GM23338 (cell line): Measurements from ENCODE around the gene SLCO3A1. TPM values are rescaled to one million over a fixed set of nuclear protein-coding genes. Genes with fewer than 3 reads are reported as not detected.

Source experiments
- ATAC-seq: fragments of 200-7000 bp; cut with Tn5 transposase; 3 replicates; pipeline ENCODE4 v1.9.1; 2020
- DNase-seq: peaks from one replicate; pipeline ENCODE4 v3.0.0-alpha.2; 2015; ENCODE audit warnings: low spot score
- H2AFZ ChIP-seq: fragments of 200-600 bp; sonication (generic); 2 replicates; pipeline ENCODE4 v1.8.0; 2016; ENCODE audit warnings: antibody characterized with exemption, mild to moderate bottlenecking, moderate library complexity
- H3F3A ChIP-seq: fragments of 200-600 bp; sonication (generic); replicated peaks from 2 replicates; pipeline ENCODE4 v1.8.0; 2017; ENCODE audit warnings: antibody characterized with exemption, mixed run types, low read depth
- H3K27ac ChIP-seq: fragments of 200-600 bp; sonication (generic); 2 replicates; pipeline ENCODE4 v1.6.1; 2016; ENCODE audit warnings: low read depth
- H3K27me3 ChIP-seq: fragments of 200-600 bp; sonication (generic); 2 replicates; pipeline ENCODE4 v1.8.0; 2016; ENCODE audit warnings: mild to moderate bottlenecking, mixed run types, moderate library complexity; ENCODE audit not compliant: insufficient read depth
- H3K36me3 ChIP-seq: fragments of 200-600 bp; sonication (generic); 2 replicates; pipeline ENCODE4 v1.8.0; 2016; ENCODE audit warnings: mild to moderate bottlenecking; ENCODE audit not compliant: insufficient read depth
- H3K4me1 ChIP-seq: fragments of 200-600 bp; sonication (generic); 2 replicates; pipeline ENCODE4 v1.8.0; 2016; ENCODE audit warnings: mild to moderate bottlenecking, moderate library complexity; ENCODE audit not compliant: insufficient read depth
- H3K4me2 ChIP-seq: fragments of 200-600 bp; sonication (generic); 2 replicates; pipeline ENCODE4 v1.7.1; 2017; ENCODE audit warnings: mixed run types
- H3K4me3 ChIP-seq: fragments of 200-600 bp; sonication (generic); 2 replicates; pipeline ENCODE4 v1.6.1; 2016; ENCODE audit warnings: mixed run types
- H3K79me2 ChIP-seq: fragments of 200-600 bp; sonication (generic); replicated peaks from 2 replicates; pipeline ENCODE4 v1.8.0; 2017; ENCODE audit warnings: mild to moderate bottlenecking; ENCODE audit not compliant: insufficient read depth
- H3K9me2 ChIP-seq: fragments of 200-600 bp; sonication (generic); 2 replicates; pipeline ENCODE4 v1.8.0; 2017; ENCODE audit not compliant: insufficient read depth
- H4K20me1 ChIP-seq: fragments of 200-600 bp; sonication (generic); replicated peaks from 2 replicates; pipeline ENCODE4 v1.8.0; 2017; ENCODE audit warnings: mild to moderate bottlenecking; ENCODE audit not compliant: insufficient read depth
- H3K27ac Mint-ChIP-seq: 2 replicates; pipeline ENCODE4 v1.8.0; 2020; ENCODE audit warnings: inconsistent platforms, mild to moderate bottlenecking, moderate library complexity, mixed read lengths
- H3K27me3 Mint-ChIP-seq: 3 replicates; pipeline ENCODE4 v1.8.0; 2022; ENCODE audit warnings: low read depth, mild to moderate bottlenecking, moderate library complexity, mixed read lengths, inconsistent platforms; ENCODE audit not compliant: insufficient read depth, poor library complexity
- H3K36me3 Mint-ChIP-seq: 3 replicates; pipeline ENCODE4 v1.8.0; 2021; ENCODE audit warnings: low read depth, mild to moderate bottlenecking, inconsistent platforms, moderate library complexity, mixed read lengths
- H3K4me1 Mint-ChIP-seq: 3 replicates; pipeline ENCODE4 v1.8.0; 2020; ENCODE audit warnings: mild to moderate bottlenecking, inconsistent platforms, mixed read lengths
- H3K4me3 Mint-ChIP-seq: 3 replicates; pipeline ENCODE4 v1.8.0; 2021; ENCODE audit warnings: moderate library complexity, mild to moderate bottlenecking, inconsistent platforms, mixed read lengths
- H3K9me3 Mint-ChIP-seq: 3 replicates; pipeline ENCODE4 v1.8.0; 2020; ENCODE audit warnings: moderate library complexity, mild to moderate bottlenecking, inconsistent platforms, mixed read lengths
- JUNB ChIP-seq: IDR thresholded peaks from one replicate; pipeline ENCODE4 v1.6.1; 2016; ENCODE audit warnings: antibody characterized with exemption; ENCODE audit not compliant: unreplicated experiment
- STAT1 ChIP-seq: IDR thresholded peaks from one replicate; pipeline ENCODE4 v1.6.1; 2016; ENCODE audit warnings: antibody characterized with exemption; ENCODE audit not compliant: unreplicated experiment
- ZNF331 ChIP-seq: fragments of 250-450 bp; sonication (Bioruptor Pico); IDR thresholded peaks from 2 replicates; pipeline ENCODE4 v1.5.0; 2020; ENCODE audit warnings: low read depth, mild to moderate bottlenecking, moderate library complexity
- polyA plus RNA-seq: library from polyadenylated mRNA; unstranded; fragments of >200 nt; fragmentation: Nextera tagmentation; extraction: Ambion mirVana; gene quantifications from 2 replicates; pipeline ENCODE4 v1.2.1, GENCODE V29; 2016
- total RNA-seq: library from RNA; depleted of rRNA; stranded (reverse); fragments of >200 nt; shearing (Covaris generic); gene quantifications from 2 replicates; pipeline ENCODE4 v1.2.3, GENCODE V29; 2014
- TF ChIP-seq, protein P1 (sequence below): fragments of 250-450 bp; sonication (Bioruptor Pico); IDR thresholded peaks from 2 replicates; pipeline ENCODE4 v1.5.0; 2020; ENCODE audit warnings: mild to moderate bottlenecking, moderate library complexity
- TF ChIP-seq, protein P2 (sequence below): IDR thresholded peaks from 2 replicates; pipeline ENCODE4 v1.6.1; 2016; ENCODE audit warnings: antibody characterized with exemption

Gene SLCO3A1
- total and polyA plus RNA-seq, 2 experiments from 2014 or later: 7.3 to 9.4 TPM

DNA sequence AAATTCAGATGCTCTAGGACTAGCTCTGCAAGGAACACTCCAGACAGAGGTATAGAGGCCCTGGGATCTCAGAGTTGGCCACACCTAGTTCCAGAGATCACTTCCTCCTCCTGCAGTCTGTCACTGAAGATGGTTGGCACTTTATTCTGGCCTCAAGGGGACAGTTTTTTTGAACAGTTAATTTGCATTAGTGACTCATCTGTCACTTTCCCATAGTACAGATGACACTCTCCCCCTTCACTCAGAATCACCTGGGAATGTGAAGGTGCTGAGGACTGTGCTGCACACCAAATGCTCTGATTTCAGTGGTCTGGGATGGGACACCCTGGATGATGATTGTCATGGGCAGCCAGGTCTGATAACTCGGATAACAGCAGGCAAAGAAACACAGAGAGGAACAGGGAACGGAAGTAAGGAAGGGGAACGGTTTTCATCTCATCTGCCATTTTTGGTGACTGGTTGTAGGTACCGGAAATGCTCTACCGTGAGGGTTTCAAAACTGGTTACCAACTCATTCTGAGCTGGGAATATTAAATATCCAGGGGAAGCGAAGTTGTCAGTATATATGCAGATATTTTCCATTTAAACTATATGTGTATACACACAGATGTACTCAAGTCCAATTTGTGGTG lies 307.6 kb downstream of the SLCO3A1 start:
- Histone ChIP-seq H3K9me2 (no peaks in the 10 kb centered on the region), H3K4me1 (peaks cover 69% of the 10 kb centered on the region), H3K79me2 (no peaks in the 10 kb centered on the region), H3K4me2 (peak overlapping the region; percentile 68), H3K36me3 (no peaks in the 10 kb centered on the region), H3F3A (no peaks in the 10 kb centered on the region), H2AFZ (no peak overlapping the region), H3K4me3 (peak overlapping the region; percentile 2; the same call in 1 of the 2 replicates), H4K20me1 (no peaks in the 10 kb centered on the region), H3K27ac (peak overlapping the region; percentile 96), H3K27me3 (no peaks in the 10 kb centered on the region)
- TF ChIP-seq STAT1 (no peak), JUNB (no peak), ZNF331 (no peak)
- TF ChIP-seq, protein P1, sequence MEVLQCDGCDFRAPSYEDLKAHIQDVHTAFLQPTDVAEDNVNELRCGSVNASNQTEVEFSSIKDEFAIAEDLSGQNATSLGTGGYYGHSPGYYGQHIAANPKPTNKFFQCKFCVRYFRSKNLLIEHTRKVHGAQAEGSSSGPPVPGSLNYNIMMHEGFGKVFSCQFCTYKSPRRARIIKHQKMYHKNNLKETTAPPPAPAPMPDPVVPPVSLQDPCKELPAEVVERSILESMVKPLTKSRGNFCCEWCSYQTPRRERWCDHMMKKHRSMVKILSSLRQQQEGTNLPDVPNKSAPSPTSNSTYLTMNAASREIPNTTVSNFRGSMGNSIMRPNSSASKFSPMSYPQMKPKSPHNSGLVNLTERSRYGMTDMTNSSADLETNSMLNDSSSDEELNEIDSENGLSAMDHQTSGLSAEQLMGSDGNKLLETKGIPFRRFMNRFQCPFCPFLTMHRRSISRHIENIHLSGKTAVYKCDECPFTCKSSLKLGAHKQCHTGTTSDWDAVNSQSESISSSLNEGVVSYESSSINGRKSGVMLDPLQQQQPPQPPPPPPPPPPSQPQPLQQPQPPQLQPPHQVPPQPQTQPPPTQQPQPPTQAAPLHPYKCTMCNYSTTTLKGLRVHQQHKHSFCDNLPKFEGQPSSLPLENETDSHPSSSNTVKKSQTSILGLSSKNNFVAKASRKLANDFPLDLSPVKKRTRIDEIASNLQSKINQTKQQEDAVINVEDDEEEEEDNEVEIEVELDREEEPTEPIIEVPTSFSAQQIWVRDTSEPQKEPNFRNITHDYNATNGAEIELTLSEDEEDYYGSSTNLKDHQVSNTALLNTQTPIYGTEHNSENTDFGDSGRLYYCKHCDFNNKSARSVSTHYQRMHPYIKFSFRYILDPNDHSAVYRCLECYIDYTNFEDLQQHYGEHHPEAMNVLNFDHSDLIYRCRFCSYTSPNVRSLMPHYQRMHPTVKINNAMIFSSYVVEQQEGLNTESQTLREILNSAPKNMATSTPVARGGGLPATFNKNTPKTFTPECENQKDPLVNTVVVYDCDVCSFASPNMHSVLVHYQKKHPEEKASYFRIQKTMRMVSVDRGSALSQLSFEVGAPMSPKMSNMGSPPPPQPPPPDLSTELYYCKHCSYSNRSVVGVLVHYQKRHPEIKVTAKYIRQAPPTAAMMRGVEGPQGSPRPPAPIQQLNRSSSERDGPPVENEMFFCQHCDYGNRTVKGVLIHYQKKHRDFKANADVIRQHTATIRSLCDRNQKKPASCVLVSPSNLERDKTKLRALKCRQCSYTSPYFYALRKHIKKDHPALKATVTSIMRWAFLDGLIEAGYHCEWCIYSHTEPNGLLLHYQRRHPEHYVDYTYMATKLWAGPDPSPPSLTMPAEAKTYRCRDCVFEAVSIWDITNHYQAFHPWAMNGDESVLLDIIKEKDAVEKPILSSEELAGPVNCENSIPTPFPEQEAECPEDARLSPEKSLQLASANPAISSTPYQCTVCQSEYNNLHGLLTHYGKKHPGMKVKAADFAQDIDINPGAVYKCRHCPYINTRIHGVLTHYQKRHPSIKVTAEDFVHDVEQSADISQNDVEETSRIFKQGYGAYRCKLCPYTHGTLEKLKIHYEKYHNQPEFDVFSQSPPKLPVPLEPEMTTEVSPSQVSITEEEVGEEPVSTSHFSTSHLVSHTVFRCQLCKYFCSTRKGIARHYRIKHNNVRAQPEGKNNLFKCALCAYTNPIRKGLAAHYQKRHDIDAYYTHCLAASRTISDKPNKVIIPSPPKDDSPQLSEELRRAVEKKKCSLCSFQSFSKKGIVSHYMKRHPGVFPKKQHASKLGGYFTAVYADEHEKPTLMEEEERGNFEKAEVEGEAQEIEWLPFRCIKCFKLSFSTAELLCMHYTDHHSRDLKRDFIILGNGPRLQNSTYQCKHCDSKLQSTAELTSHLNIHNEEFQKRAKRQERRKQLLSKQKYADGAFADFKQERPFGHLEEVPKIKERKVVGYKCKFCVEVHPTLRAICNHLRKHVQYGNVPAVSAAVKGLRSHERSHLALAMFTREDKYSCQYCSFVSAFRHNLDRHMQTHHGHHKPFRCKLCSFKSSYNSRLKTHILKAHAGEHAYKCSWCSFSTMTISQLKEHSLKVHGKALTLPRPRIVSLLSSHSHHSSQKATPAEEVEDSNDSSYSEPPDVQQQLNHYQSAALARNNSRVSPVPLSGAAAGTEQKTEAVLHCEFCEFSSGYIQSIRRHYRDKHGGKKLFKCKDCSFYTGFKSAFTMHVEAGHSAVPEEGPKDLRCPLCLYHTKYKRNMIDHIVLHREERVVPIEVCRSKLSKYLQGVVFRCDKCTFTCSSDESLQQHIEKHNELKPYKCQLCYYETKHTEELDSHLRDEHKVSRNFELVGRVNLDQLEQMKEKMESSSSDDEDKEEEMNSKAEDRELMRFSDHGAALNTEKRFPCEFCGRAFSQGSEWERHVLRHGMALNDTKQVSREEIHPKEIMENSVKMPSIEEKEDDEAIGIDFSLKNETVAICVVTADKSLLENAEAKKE: no peak
- H3K27ac Mint-ChIP-seq: peak overlapping the region; percentile 87
- H3K4me3 Mint-ChIP-seq: peak overlapping the region; percentile 19; the same call in 1 of the 3 replicates
- H3K9me3 Mint-ChIP-seq: no peaks in the 10 kb centered on the region
- no peak for DNase-seq
- no peak for ATAC-seq
- H3K27me3 Mint-ChIP-seq: peaks cover 13% of the 10 kb centered on the region
- peaks cover 74% of the 10 kb centered on the region for H3K4me1 Mint-ChIP-seq
- no peaks in the 10 kb centered on the region for H3K36me3 Mint-ChIP-seq

DNA sequence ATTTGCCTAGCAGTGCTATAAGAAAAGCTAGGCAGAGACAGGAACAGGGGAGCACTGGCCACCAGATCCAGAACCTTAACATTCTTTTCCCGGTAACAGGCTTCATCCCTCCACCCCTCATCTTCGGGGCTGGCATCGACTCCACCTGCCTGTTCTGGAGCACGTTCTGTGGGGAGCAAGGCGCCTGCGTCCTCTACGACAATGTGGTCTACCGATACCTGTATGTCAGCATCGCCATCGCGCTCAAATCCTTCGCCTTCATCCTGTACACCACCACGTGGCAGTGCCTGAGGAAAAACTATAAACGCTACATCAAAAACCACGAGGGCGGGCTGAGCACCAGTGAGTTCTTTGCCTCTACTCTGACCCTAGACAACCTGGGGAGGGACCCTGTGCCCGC lies 309.1 kb downstream of the SLCO3A1 start:
- Histone ChIP-seq H2AFZ (no peak overlapping the region), H3K79me2 (no peaks in the 10 kb centered on the region), H3K9me2 (no peaks in the 10 kb centered on the region), H3K4me2 (no peak overlapping the region), H3F3A (no peaks in the 10 kb centered on the region), H4K20me1 (no peaks in the 10 kb centered on the region), H3K4me3 (no peak overlapping the region), H3K27ac (no peak overlapping the region), H3K36me3 (no peaks in the 10 kb centered on the region), H3K4me1 (peaks cover 70% of the 10 kb centered on the region), H3K27me3 (no peaks in the 10 kb centered on the region)
- no peak overlapping the region for H3K4me3 Mint-ChIP-seq
- peak overlapping the region; percentile 22; the same call in 1 of the 2 replicates for H3K27ac Mint-ChIP-seq
- DNase-seq (no peak), ATAC-seq (no peak)
- peaks cover 13% of the 10 kb centered on the region for H3K27me3 Mint-ChIP-seq
- peaks cover 75% of the 10 kb centered on the region for H3K4me1 Mint-ChIP-seq
- H3K36me3 Mint-ChIP-seq: no peaks in the 10 kb centered on the region
- H3K9me3 Mint-ChIP-seq: no peaks in the 10 kb centered on the region
- TF ChIP-seq, protein P1: no peak
- TF ChIP-seq, protein P2, sequence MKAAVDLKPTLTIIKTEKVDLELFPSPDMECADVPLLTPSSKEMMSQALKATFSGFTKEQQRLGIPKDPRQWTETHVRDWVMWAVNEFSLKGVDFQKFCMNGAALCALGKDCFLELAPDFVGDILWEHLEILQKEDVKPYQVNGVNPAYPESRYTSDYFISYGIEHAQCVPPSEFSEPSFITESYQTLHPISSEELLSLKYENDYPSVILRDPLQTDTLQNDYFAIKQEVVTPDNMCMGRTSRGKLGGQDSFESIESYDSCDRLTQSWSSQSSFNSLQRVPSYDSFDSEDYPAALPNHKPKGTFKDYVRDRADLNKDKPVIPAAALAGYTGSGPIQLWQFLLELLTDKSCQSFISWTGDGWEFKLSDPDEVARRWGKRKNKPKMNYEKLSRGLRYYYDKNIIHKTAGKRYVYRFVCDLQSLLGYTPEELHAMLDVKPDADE: no peak
